HG02678 (cell line): ENCODE measurements around the gene TMOD3.
A peak's percentile ranks its signal among the peaks of the same experiment; 100 is the strongest.

Source experiments
- ATAC-seq: cut with Tn5 transposase; IDR thresholded peaks from one replicate; pipeline ENCODE4 v1.9.1; 2021; ENCODE audit warnings: mild to moderate bottlenecking, moderate library complexity; ENCODE audit not compliant: unreplicated experiment

TMOD3 gene

DNA sequence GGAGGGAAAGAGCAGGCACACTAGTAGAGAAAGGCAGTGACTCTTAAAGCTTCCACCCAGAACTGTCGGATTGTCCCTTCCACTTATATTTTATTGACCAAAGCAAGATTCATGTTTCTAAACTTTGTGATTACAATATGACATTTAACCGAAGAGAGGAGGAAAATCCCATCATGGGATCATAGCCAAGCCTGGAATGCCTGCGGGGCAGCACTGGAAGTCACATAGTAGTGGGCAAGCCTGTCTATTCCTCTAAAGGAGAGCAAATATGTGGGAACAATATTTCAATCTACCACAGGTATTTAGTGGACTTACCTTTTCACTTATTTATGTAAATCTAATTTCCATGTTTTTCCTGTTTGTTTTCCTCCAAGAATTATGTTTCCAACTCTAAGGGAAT, 3.8 kb upstream of the TMOD3 start:
- no peak for ATAC-seq

DNA sequence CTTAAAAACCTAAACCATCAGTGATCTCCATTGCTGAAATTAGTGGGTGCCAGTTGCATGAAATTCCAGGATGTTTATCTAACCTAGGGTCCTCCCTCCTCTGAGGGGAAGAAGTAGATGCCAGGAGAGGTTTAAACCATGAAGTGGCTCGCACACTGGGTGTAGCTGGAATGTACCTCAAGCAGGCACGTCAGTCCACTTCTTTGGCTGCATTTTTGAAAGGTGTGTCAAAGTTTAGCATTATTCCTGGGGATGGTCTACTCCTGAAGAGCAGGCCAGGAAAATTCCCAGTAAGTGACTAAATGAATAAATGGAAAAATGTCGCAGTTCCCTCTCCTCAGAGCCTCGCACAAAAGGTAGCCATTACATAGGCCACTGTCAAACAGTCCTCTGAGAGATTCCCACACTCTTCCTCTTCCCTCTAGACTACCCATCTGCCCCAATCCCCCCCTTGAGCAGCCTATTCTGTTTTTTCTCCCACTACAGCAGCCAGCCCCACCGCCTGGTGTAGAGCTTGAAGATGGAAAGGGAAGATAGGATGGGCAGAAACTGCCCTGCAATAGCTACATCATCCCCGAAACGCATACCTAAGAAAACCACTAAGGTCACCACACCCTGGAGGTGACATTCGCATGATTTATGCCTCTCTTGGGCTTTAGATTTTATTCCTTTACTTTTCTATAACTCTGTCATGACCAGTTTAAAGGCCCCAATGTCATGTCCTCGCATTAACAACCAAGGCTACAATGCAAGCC, 655 bp upstream of the TMOD3 start:
- ATAC-seq, result no peak

DNA sequence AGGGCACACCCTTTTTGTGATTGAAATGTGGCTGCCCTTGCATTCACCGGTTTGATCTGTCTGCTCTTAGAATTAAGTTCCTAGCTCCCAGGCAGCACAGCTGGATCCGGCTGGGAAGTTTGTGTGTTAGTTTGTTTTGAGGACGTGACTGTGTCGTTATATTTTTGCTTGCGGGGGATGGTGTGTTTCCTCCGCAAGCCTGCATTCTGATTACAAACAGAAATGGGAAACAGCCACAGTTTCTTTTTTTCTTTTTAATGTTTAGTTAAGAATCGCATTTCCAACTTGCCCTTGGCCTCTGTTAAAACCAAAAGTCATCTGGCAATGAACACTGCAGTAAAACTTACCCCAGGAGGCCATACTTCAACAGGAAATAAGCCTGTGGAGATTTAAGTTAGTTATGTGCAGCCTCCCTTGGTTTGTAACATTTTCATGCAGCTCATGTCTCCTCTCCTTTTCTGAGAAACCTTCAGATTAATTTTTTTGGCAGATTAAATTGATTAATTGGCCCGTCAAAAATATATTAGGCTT, 888 bp downstream of the TMOD3 start:
- peak; percentile 22 for ATAC-seq

DNA sequence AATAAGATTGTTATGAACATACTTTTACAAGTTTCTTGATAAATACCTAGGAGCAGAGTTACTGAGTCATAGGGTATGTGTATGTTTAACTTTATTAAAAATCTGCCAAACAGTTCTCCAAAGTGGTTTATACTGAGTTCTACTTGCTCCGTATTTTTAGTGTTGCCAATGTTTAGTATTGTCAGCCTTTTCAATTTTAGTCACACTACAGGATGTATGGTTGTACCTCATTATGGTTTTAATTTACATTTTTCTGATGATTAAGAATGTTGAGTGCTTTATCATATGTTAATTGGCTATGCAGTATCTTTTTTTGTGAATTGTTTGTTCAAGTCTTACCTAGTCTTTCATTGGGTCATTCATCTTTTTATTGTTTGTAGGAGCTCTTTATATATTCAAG, 4.3 kb downstream of the TMOD3 start:
- no peak for ATAC-seq

DNA sequence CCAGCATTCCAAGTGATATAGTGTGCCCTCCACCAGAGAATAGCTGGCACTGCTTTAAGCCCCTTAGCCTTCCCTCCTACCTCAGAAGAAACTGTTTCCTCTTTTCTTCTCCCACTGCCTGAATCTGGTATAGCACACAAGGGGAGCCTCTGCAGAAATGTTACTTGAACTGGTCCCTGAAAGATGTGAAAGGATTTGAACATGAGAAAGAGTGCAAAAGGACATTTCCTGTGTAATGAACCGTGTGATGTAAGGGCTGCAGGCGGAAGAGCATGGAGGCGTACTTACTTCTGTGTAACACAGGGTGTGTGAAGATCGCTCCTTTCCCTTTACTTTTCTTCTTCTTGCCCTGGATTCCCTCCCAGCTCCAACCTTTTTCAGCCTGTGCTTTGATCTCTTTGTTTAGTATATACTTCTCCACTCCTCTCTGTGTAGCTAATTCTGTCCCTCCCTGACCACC, 8.4 kb downstream of the TMOD3 start:
- ATAC-seq, result peak; percentile 63

DNA sequence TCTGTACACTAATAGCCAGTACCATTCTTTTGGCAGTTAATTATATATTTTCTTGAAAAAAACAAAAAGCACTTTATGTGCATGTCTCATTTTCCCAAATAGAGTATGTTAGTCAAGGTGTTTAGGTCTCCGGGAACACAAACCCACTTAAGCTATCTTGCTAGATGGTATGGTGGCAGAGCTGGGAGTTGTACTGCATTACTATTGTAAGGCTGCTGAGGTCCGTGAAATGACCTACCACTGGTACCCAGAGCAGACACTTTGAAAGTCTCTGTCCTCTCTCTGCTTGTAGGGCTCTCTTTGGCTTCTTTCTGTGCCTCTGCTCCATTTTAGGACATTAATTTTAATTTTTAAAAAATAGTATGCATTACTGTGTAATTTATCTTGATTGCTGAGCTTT, 8.8 kb downstream of the TMOD3 start:
- ATAC-seq, result no peak

DNA sequence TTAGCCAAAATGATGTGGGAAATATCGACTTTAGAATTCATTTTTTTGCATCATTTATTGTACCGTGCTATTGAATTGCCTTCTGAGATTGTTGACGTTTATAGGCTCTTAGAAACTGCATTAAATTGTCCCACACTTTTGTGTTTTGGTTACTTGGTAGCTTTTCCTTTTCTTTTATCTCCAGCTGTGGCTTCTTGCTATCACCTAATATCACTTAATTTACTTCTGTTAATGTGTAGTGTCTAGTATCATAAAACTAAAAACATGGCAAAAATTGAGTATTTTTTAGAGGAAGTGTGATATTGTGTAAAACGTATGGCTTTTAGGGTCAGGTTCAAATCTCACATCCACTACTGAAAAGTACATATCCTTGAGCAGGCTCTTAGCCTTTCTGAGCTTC, 11.2 kb downstream of the TMOD3 start:
- ATAC-seq, result no peak

DNA sequence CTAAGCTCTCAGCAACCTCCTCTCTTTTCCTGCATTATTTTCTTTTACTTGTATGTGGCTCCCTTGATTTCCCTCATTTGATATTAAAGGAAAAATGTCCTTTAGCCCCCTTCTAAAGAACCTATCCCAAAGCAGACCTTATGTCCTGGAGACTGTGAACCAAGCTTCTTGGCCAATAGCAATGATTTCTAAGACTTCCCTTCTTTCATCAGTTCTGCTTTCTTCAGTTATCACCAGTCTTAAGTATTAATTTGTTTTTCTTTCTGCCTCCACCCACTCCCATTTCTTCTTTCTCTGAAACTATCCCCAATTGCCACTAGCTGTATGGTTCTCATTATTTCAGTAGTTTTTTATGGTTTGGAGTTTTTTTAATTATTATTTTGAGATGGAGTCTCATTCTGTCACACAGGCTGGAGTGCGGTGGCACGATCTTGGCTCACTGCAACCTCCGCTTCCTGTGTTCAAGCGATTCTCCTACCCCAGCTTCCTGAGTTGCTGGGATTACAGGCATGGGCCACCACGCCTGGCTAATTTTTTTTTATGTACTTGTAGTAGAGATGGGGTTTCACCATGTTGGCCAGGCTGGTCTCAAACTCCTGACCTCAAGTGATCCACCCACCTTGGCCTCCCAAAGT, 12.1 kb downstream of the TMOD3 start:
- ATAC-seq, result no peak

DNA sequence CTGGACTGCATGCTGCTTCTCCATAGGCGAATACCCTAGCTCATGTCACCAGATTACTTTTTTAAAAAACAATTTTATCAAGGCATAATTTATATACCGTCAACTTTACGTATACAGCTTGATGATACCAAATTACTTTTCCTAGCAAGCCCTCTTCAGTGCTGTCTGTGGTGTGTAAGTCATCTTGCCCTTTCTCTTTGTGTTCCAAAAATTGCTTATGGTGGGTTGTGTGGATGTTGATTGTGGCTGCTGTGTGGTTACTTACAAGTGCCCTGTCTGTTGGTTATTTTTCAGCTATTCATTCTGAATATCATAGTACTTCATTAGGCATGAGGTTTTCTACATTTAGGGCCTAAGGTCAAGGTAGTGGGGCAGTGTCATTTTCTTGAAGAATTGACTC, 12.8 kb downstream of the TMOD3 start:
- ATAC-seq, result no peak

DNA sequence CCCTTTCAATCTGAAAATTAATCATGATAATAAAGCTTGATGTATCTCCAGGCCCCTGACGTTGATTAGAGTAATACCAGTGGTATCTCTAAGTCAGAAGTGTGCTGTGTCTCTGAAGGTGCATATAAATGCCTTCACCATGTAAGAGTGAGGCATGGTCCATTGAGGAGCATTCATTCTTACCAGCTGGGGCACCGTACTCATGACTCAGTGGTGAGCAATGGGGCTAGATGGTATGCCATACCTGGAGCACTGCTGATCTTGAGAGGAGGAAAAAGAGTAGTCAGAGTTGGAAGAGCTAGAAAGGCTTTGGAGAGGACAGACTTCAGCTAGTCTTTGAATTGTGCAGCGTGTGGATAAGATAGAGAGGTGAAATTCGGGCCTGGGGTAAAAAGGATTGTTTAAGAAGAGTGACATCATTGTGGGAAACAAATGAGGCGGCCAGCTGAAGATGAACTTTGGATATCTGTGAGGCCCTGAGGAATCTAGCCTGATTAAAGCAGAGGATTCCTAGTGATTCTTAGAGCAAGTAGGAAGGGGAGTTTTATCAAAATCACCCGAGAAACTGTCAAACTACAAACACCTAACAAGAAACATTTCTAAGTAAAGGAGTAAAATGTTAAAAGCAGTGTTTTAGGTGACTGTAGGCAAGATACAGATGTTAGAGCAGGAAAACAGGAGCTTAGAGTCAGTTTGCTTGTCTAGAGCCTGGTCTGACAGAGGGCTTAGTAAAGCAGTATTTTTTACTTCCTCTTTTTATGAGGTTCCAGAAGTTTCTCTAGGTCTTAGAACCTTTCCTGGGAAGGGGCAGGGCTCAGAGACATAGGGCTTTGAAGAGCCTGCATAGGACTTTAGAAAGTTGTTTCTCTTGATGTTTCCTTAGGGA, 13.6 kb downstream of the TMOD3 start:
- peak; percentile 50 for ATAC-seq

DNA sequence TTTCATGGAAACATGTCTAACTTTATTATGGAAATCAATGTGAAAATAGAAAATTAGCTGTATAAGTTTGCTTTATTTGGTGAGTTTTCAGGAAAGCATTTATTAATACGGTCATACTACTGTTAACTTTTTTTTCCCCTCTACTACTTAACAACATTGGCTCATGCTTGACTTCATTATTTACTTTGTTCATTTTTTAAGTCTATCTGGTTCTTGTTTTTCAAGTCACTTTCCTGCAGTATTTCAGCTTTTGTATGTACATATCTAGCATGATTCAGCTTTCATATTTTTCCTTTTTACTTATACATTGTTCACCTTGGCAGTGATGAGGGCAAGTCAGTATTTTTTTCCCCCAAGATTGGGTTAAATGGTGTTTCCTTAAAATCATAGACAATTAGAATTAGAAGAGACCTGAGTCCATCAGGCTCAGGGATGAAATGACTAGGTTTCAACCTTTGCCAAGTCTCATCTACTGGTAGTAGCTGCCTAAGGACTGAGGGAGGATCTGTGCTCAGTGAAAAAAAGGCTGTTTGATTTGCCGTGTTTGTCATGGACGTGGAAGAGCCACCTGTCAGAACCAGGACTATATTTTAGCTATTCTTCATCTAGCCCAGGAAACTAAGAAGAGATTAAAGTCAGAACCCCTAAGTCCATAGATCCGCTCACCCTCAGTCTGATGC, 15.4 kb downstream of the TMOD3 start:
- ATAC-seq, result no peak

DNA sequence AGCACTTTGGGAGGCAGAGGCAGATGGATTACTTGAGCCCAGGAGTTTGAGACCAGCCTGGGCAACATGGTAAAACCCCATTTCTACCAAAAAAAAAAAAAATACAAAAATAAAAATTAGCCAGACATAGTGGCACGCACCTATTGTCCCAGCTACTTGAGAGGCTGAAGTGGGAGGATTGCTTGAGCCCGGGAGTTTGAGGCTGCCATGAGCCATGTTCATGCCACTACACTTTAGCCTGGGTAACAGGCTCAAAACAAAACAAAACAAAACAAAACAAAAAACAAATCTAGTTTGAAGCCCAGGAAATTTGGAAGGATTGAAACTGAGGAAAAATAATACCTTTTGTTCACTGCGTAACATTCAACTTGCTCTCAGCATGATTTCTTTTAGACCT, 16.6 kb downstream of the TMOD3 start:
- no peak for ATAC-seq

DNA sequence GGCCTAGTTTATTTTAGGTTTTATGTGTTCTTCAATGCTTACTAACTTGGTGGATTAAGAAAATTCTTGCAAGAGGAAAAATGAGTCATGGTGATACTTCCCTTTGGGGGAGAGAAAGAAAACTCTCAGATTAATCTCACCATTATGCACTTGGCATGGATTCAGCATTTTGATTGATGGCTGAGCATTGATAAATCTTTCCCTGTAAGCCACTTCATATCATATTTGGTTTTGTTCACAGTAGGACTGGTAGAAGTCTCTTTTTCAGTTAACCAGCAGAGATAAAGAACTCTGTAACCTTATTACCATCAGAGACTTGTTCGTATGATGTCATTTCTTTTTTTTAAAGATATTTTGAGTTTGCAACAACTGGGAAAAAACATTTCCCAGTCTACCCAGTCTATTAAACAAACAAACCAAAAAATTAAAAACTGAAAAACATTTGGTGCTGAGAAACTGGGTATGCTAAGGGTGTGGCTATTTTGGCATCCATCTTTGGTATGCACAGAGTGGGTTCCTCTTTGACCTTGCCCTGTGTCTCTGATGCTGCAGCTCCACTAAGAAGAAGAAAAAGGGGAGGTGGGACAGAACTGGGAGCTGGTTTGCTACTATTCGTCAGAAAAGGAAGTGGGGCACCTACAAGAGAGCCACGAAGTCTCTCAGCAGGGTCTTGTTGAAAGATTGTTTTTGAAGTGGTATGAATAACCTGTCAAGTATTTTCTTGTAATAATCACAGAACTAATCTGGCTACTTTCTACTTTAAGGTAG, 17.2 kb downstream of the TMOD3 start:
- no peak for ATAC-seq

DNA sequence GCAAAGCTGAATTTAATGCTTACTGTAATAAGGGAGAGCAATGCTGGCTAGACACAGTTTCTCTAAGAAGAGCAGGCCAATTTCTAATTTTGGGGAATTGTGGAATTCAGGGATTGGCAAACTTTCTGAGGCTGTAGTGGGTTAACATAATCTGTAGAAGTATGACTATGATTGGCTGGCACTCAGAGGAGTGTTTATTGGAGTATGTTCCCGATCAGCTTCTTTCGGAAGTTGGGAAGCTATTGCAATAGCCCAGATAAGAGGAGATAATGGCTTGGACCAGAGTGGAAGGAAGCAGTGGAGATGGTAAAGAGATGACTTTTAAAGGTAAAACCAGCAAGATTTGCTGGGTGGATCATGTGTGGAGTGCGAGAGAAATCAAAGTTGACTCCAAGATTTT, 19.4 kb downstream of the TMOD3 start:
- no peak for ATAC-seq

DNA sequence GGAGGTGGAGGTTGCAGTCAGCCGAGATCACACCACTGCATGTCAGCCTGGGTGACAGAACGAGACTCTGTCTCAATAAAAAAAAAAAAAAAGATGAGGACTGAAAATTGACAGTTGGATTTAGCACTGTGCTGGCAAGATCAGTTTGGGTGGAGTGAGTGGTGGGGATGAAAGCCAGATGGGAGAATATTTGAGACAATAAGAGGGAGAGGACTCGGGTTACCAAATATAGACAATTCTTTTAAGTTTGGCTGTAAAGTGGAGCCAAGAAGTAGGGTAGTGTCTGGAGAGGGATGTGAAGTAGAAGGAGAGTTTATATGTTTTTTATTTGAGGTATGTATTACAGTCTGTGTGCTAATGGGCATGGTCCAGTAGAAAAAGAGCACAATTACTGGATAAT, 20.4 kb downstream of the TMOD3 start:
- ATAC-seq, result no peak

DNA sequence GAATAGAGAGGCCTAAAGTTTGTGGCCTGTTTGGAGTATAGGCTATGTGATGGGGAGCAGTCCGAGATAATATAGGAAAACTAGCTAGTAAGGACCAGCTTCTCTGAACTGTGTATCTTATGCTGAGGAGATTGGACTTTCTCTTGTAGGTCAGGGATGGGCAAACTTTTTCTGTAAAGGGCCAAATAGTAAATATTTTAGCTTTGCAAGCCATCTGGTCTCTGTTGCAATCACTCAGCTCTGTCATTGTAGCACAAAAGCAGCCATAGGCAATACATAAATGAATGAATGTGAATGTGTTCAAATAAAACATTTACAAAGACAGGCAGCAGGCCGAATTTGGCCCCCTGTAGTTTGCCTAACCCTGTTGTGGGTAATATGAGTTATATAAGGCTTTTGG, 24.5 kb downstream of the TMOD3 start:
- ATAC-seq, result no peak

DNA sequence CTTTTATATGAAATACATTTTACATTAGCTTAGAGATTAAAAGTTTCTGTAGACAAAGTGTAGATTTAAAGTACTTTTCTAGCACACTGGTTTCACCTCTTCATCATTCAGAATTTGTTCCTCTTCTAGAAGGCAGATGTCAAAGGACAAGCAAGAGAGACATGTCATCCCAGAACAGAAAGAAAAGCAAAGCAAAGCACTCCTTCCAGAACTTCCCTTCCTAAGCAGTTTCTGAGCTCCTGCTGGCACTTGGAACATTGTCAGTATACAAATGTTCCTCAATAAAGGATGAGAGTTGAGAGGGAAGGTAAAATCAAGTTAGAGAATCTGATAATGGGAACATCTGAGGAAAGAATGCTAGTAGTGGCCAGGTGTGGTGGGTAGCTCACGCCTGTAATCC, 26.2 kb downstream of the TMOD3 start:
- no peak for ATAC-seq

DNA sequence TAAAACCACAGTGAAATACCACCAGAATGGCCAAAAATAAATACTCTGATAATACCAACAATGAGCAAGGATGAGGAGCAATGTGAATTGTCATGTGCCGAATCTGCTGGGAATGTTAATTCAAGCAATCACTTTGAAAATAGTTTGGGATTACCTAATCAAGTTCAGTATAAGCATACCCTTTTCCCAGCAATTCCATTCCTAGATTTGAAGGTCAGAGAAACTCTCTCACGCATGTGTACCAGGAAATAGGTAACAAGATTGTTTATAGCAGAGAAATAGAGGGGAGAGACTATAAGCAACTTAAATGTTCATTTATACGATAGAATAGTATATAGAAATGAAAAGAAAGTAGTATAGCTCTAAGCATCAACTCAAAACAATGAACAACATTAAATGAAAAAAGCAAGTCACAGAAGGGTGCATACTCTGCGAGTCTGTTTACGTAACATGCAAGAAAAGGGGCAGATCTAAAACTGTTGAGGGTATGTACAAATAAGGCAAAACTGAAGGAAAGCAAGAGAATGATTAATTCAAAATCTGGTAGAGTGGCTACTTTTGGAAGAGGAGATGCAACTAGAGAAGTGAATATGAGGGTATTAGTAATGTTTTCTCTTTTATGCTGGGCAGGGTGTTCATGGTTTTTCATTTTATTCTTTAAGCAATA, 27.4 kb downstream of the TMOD3 start:
- ATAC-seq, result no peak

DNA sequence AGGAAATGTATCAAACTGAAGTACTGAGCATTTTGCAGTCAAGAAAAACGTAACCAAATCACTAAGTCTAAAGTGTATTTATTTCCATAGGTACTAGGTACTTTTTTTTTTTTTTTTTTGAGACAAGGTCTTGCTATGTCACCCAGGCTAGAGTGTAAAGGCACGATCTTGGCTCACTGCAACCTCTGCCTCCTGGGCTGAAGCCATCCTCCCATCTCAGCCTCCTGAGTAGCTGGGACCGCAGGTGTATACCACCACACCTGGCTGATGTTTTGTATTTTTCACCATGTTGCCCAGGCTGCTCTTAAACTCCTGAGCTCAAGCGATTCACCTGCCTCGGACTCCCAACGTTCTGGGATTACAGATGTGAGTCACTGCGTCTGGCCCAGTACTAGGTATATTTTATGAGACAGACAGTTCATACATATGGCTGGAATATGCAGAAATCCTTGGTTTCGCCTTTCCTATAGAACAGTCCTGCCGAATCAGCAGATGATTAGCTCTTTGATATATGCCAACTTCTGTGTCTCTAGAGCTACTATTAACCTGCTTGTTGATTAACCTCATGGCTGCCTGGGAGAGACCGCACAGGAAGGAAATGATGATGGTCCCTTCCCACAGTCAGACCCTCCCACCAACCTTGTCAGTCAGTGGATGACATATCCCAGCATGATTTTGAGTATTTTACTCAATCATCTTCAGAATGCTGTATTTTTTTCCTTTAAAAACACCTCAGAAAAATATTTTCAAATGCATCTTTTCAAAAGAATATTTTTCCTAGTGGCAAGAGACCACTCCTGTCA, 32.3 kb downstream of the TMOD3 start:
- no peak for ATAC-seq
